CD4-positive, alpha-beta memory T cell (primary cell): ENCODE results near the gene AKAP6. TPM values are rescaled to one million over a fixed set of nuclear protein-coding genes. Genes with fewer than 3 reads are reported as not detected.

Source experiments
- CTCF ChIA-PET: fragments of 350-600 bp; sonication (Branson Sonifier 250); formaldehyde crosslinking; loops from one replicate; lab custom pipeline; 2021; ENCODE audit warnings: inconsistent platforms; ENCODE audit not compliant: partially characterized antibody; lab: Charles Lee
- POLR2A ChIA-PET: fragments of 350-600 bp; sonication (Branson Sonifier 250); formaldehyde crosslinking; loops from one replicate; lab custom pipeline; 2021; ENCODE audit not compliant: partially characterized antibody; lab: Charles Lee
- DNase-seq, 5 donors: peaks; one replicate each; pipeline versions ENCODE4 v3.0.0 to v3.0.0-alpha.2; 2020 to 2022; ENCODE audit warnings: mixed read lengths in 1 of 5
- H3K27ac ChIP-seq: one replicate; pipeline ENCODE4 v1.7.0; 2013; ENCODE audit warnings: low read depth, low read length
- H3K27me3 ChIP-seq: 2 replicates; pipeline ENCODE4 v1.7.0; 2013; ENCODE audit warnings: mild to moderate bottlenecking, low read length, moderate library complexity; ENCODE audit not compliant: insufficient read depth
- H3K36me3 ChIP-seq: 2 replicates; pipeline ENCODE4 v1.7.0; 2013; ENCODE audit warnings: mild to moderate bottlenecking, low read length, moderate library complexity; ENCODE audit not compliant: insufficient read depth
- H3K4me1 ChIP-seq: 2 replicates; pipeline ENCODE4 v1.7.0; 2013; ENCODE audit warnings: mild to moderate bottlenecking, low read length, moderate library complexity; ENCODE audit not compliant: insufficient read depth
- H3K4me3 ChIP-seq, 2 donors: one replicate each; pipeline ENCODE4 v1.7.0; 2013; ENCODE audit warnings: low read length in 2 of 2, mild to moderate bottlenecking in 1 of 2
- H3K9me3 ChIP-seq, 2 donors: one replicate each; pipeline ENCODE4 v1.7.0; 2013; ENCODE audit warnings: low read length in 2 of 2, control low read depth in 1 of 2; ENCODE audit not compliant: control insufficient read depth in 1 of 2
- H3K27ac Mint-ChIP-seq, 7 donors: one replicate each; pipeline ENCODE4 v1.8.0; 2020 to 2021; ENCODE audit warnings: mixed read lengths in 7 of 7, mild to moderate bottlenecking in 6 of 7, inconsistent platforms in 3 of 7, moderate library complexity in 3 of 7
- H3K27me3 Mint-ChIP-seq, 2 donors: one replicate each; pipeline ENCODE4 v1.8.0; 2020 to 2021; ENCODE audit warnings: mixed read lengths in 2 of 2
- H3K36me3 Mint-ChIP-seq, 2 donors: one replicate each; pipeline ENCODE4 v1.8.0; 2020 to 2021; ENCODE audit warnings: mixed read lengths in 2 of 2, inconsistent platforms in 1 of 2, mild to moderate bottlenecking in 1 of 2
- H3K4me1 Mint-ChIP-seq, 4 donors: one replicate each; pipeline ENCODE4 v1.8.0; 2020 to 2021; ENCODE audit warnings: mixed read lengths in 4 of 4, mild to moderate bottlenecking in 1 of 4
- H3K4me3 Mint-ChIP-seq, 8 donors: one replicate each; pipeline ENCODE4 v1.8.0; 2020 to 2021; ENCODE audit warnings: mixed read lengths in 8 of 8, mild to moderate bottlenecking in 7 of 8, moderate library complexity in 6 of 8, inconsistent platforms in 3 of 8
- H3K9me3 Mint-ChIP-seq, 8 donors: one replicate each; pipeline ENCODE4 v1.8.0; 2020 to 2021; ENCODE audit warnings: mixed read lengths in 8 of 8, mild to moderate bottlenecking in 5 of 8, inconsistent platforms in 3 of 8, moderate library complexity in 1 of 8
- intact Hi-C: fragments of 100-400 bp; cut with micrococcal nuclease; formaldehyde crosslinking; loops from one replicate; pipeline ENCODE4 v1.15.1; 2023
- polyA plus RNA-seq, 2 donors: library from polyadenylated mRNA; unstranded; fragments of 300-500 nt; fragmentation: Illumina TruSeq; gene quantifications; one replicate each; pipeline ENCODE4 v1.2.3, GENCODE V29; 2021
- total RNA-seq, 2 experiments: library from RNA; stranded (reverse); gene quantifications; one replicate each; pipeline ENCODE4 v1.2.3, GENCODE V29; 2021

AKAP6 gene
- total and polyA plus RNA-seq, 4 experiments from 2014 or later = 0.98 to 4.4 (median 3.7) TPM; not detected in 1

DNA sequence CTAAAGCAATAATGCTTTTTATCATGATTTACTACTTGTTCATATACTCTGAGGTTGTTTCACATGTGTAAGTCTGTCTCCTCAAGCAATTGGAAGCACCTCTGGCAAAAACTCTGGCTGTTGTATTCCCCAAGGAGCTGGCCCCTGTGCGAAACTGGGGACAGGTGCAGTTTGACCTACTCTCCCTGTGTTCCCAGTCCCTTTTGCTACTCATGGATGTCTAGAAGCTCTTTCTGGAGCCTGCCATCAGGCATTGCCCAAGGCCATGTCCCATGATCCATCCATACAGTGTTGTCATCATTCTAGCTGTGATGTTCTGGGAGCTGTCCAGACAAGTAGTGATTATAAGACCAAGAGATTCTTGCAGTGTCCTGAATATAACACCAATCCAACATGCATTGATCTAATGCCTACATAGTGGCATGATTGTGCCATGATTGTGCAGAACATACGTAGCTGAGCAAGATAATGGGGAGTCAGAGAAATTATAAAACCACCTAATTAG is 14.9 kb downstream of the AKAP6 start:
- no peaks in the 10 kb centered on the region for H3K27me3 Mint-ChIP-seq
- no peak overlapping the region for H3K27ac Mint-ChIP-seq
- no peaks in the 10 kb centered on the region for H3K36me3 Mint-ChIP-seq
- no peaks in the 10 kb centered on the region for H3K4me1 Mint-ChIP-seq
- Histone ChIP-seq H3K4me1 (no peaks in the 10 kb centered on the region), H3K9me3 (no peaks in the 10 kb centered on the region), H3K36me3 (no peaks in the 10 kb centered on the region), H3K27ac (no peak overlapping the region), H3K27me3 (no peaks in the 10 kb centered on the region), H3K4me3 (no peak overlapping the region)
- intact Hi-C loops = no loop called here
- ChIA-PET POLR2A (no interaction called here), CTCF (no interaction called here)
- no peak overlapping the region for H3K4me3 Mint-ChIP-seq
- no peak for DNase-seq
- peaks cover 0 to 4% (median 0%) of the 10 kb centered on the region in 8 donors for H3K9me3 Mint-ChIP-seq

GRCh38 chr14:32345311-32345791 is 16.3 kb downstream of the AKAP6 start:
- Mint-ChIP-seq H3K4me3 (no peak overlapping the region), H3K9me3 (peaks cover 0 to 4% (median 0%) of the 10 kb centered on the region in 8 donors), H3K36me3 (no peaks in the 10 kb centered on the region), H3K27ac (no peak overlapping the region), H3K4me1 (no peaks in the 10 kb centered on the region), H3K27me3 (no peaks in the 10 kb centered on the region)
- Histone ChIP-seq H3K27ac (no peak overlapping the region), H3K9me3 (no peaks in the 10 kb centered on the region), H3K4me1 (no peaks in the 10 kb centered on the region), H3K27me3 (no peaks in the 10 kb centered on the region), H3K36me3 (no peaks in the 10 kb centered on the region), H3K4me3 (no peak overlapping the region)
- DNase-seq = no peak
- POLR2A ChIA-PET = no interaction called here
- CTCF ChIA-PET = no interaction called here
- intact Hi-C loops = no loop called here

- CTCF ChIA-PET = interaction anchor here (0.8 kb wide), 1 partner anchor 98 kb away, joined by 3 read pairs; no protein-coding TSS in a partner anchor
Measured at GRCh38 chr14:32349322-32349721, 20.2 kb downstream of the AKAP6 start.

DNA sequence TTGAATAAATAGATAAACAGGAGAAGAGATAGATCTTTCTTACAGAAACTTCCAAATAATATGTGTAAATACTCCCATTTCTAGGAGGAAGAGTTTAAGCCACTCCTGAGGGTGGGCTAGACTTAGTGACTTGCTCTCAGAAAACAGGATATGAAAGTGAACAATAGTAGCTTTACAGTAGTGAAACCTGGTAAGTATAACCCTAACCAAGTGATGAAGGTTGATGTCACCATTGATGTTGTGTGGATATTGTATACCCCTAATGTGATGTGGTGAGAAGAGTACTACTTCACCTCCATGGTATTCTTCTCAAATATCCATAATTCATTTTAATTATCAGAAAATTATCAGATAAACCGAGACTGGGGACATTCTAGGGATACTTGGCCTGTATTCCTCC is 20.9 kb downstream of the AKAP6 start:
- no peak overlapping the region for H3K27ac Mint-ChIP-seq
- CTCF ChIA-PET = no interaction called here

More at GRCh38 chr14:32349322-32349721, 20.2 kb downstream of the AKAP6 start:
- H3K4me1 ChIP-seq = no peaks in the 10 kb centered on the region
- Mint-ChIP-seq H3K27ac (no peak overlapping the region), H3K9me3 (peaks cover 0 to 1% (median 0%) of the 10 kb centered on the region in 8 donors), H3K27me3 (no peaks in the 10 kb centered on the region), H3K4me1 (no peaks in the 10 kb centered on the region), H3K4me3 (no peak overlapping the region), H3K36me3 (peaks cover 0 to under 1% of the 10 kb centered on the region in 2 donors)
- H3K36me3 ChIP-seq = no peaks in the 10 kb centered on the region
- no peak for DNase-seq
- POLR2A ChIA-PET = no interaction called here
- intact Hi-C loops = no loop called here
- H3K27me3 ChIP-seq = no peaks in the 10 kb centered on the region
- no peak overlapping the region for H3K27ac ChIP-seq
- no peak overlapping the region for H3K4me3 ChIP-seq
- no peaks in the 10 kb centered on the region for H3K9me3 ChIP-seq

DNA sequence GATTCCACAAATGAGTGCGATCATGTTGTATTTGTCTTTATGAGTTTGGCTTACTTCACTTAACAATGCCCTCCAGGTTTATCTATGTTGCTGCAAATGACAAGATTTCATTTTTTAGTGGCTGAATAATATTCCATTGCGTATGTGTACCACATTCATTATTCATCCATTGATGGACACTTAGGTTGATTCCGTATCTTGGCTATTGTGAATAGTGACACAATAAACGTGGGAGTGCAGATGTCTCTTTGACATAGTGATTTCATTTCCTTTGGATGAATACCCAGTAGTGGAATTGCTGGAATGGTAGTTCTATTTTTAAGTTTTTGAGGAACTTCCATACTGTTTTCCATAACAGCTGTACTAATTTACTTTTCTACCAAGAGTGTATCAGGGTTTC is 23.5 kb downstream of the AKAP6 start:
- H3K9me3 Mint-ChIP-seq = peaks cover 0 to 4% (median 0%) of the 10 kb centered on the region in 8 donors
- peaks cover 0 to 3% of the 10 kb centered on the region in 2 donors for H3K36me3 Mint-ChIP-seq
- DNase-seq = no peak
- no peak overlapping the region for H3K4me3 Mint-ChIP-seq
- no peak overlapping the region for H3K4me3 ChIP-seq
- intact Hi-C loops = no loop called here
- ChIA-PET CTCF (no interaction called here), POLR2A (no interaction called here)
- H3K9me3 ChIP-seq = no peaks in the 10 kb centered on the region
- no peaks in the 10 kb centered on the region for H3K36me3 ChIP-seq
- H3K4me1 Mint-ChIP-seq = no peaks in the 10 kb centered on the region
- no peaks in the 10 kb centered on the region for H3K4me1 ChIP-seq
- H3K27me3 Mint-ChIP-seq = peaks cover 0 to 2% of the 10 kb centered on the region in 2 donors
- H3K27ac ChIP-seq = no peak overlapping the region
- no peaks in the 10 kb centered on the region for H3K27me3 ChIP-seq
- peak overlapping the region in 1 of 7 donors; percentile 5 for H3K27ac Mint-ChIP-seq

More for the DNA sequence above, 20.9 kb downstream of the AKAP6 start:
- no peak overlapping the region for H3K27ac ChIP-seq
- no peaks in the 10 kb centered on the region for H3K4me1 ChIP-seq
- H3K36me3 Mint-ChIP-seq = peaks cover 0 to 3% of the 10 kb centered on the region in 2 donors
- H3K9me3 Mint-ChIP-seq = peaks cover 0 to 4% (median 0%) of the 10 kb centered on the region in 8 donors
- no peak for DNase-seq
- no peaks in the 10 kb centered on the region for H3K27me3 Mint-ChIP-seq
- no peaks in the 10 kb centered on the region for H3K9me3 ChIP-seq
- no peaks in the 10 kb centered on the region for H3K27me3 ChIP-seq
- H3K4me3 Mint-ChIP-seq = no peak overlapping the region
- H3K36me3 ChIP-seq = no peaks in the 10 kb centered on the region
- no peaks in the 10 kb centered on the region for H3K4me1 Mint-ChIP-seq
- POLR2A ChIA-PET = no interaction called here
- H3K4me3 ChIP-seq = no peak overlapping the region
- intact Hi-C loops = no loop called here

GRCh38 chr14:32354716-32355115 is 25.6 kb downstream of the AKAP6 start:
- Histone ChIP-seq H3K36me3 (no peaks in the 10 kb centered on the region), H3K27me3 (no peaks in the 10 kb centered on the region), H3K9me3 (no peaks in the 10 kb centered on the region), H3K4me1 (no peaks in the 10 kb centered on the region), H3K27ac (no peak overlapping the region), H3K4me3 (no peak overlapping the region)
- intact Hi-C loops = no loop called here
- Mint-ChIP-seq H3K9me3 (peaks cover 0 to 4% (median 0%) of the 10 kb centered on the region in 8 donors), H3K4me1 (no peaks in the 10 kb centered on the region), H3K27ac (no peak overlapping the region), H3K36me3 (peaks cover 0 to 3% of the 10 kb centered on the region in 2 donors), H3K27me3 (peaks cover 0 to 2% of the 10 kb centered on the region in 2 donors), H3K4me3 (no peak overlapping the region)
- ChIA-PET POLR2A (no interaction called here), CTCF (no interaction called here)
- DNase-seq = no peak

GRCh38 chr14:32358781-32359180 is 29.7 kb downstream of the AKAP6 start:
- Mint-ChIP-seq H3K27ac (no peak overlapping the region), H3K9me3 (peaks cover 0 to 4% (median 0%) of the 10 kb centered on the region in 8 donors), H3K4me1 (no peaks in the 10 kb centered on the region), H3K27me3 (peaks cover 0 to 6% of the 10 kb centered on the region in 2 donors), H3K4me3 (no peak overlapping the region), H3K36me3 (peaks cover 0 to 3% of the 10 kb centered on the region in 2 donors)
- ChIA-PET POLR2A (no interaction called here), CTCF (no interaction called here)
- DNase-seq = no peak
- Histone ChIP-seq H3K27me3 (no peaks in the 10 kb centered on the region), H3K27ac (no peak overlapping the region), H3K4me1 (no peaks in the 10 kb centered on the region), H3K4me3 (no peak overlapping the region), H3K9me3 (no peaks in the 10 kb centered on the region), H3K36me3 (no peaks in the 10 kb centered on the region)
- intact Hi-C loops = no loop called here
